Measurements from ENCODE around the gene C3orf38.

GRCh38 chr3:88141458-88142083 lies 8.2 kb upstream of the C3orf38 start:
- no peak for TF ChIP-seq POLR2A (IDR thresholded peaks at IDR 0.05)
- TF ChIP-seq CTCF (IDR thresholded peaks at IDR 0.05), result no peak

All from lower leg skin (tissue), 3 donors.